ENCODE results near the gene CREBBP. TPM values are rescaled to one million over a fixed set of nuclear protein-coding genes. Genes with fewer than 3 reads are reported as not detected.

Gene CREBBP
- total and polyA plus RNA-seq, 9 of the 15 experiments (the other 6 are each of a cell fraction or from before 2014, with no cell fraction given) = 0.70 to 24.8 (median 5.6) TPM

DNA sequence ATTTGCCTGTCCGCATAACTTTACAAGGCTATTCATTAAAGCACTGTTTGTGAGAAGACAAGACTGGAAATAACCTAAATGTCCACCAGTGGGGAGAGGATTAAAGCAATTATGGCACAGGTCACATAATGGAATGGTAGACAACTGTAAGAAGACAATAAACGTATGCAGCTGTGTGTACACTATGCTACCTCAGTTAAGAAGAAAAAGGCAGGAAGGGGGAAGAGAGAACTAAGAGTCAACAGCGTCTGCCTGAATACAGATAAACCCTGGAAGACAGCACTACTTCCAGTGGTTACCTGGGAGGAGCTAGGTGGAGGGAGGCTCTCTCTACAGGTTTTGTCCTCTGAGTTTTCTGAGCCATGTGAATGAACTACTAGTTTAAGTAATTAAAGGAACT lies 15.3 kb downstream of the CREBBP start (continued):
- TF ChIP-seq, protein P1, sequence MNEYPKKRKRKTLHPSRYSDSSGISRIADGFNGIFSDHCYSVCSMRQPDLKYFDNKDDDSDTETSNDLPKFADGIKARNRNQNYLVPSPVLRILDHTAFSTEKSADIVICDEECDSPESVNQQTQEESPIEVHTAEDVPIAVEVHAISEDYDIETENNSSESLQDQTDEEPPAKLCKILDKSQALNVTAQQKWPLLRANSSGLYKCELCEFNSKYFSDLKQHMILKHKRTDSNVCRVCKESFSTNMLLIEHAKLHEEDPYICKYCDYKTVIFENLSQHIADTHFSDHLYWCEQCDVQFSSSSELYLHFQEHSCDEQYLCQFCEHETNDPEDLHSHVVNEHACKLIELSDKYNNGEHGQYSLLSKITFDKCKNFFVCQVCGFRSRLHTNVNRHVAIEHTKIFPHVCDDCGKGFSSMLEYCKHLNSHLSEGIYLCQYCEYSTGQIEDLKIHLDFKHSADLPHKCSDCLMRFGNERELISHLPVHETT (CRISPR knock-in tag; conservative IDR thresholded peaks at IDR 0.05 in 1 of 2, IDR thresholded peaks at IDR 0.05 in 1 of 2) = no peak
- TF ChIP-seq POLR2B (IDR thresholded peaks at IDR 0.05; ENCODE audit: low read depth, partially characterized antibody) (no peak), ZNF24 (IDR thresholded peaks at IDR 0.05) (no peak), RB1 (IDR thresholded peaks at IDR 0.05; ENCODE audit: low read depth) (no peak), NR4A1 (CRISPR knock-in tag; IDR thresholded peaks at IDR 0.05) (no peak), NR4A1 (tag; IDR thresholded peaks at IDR 0.05) (no peak), KDM4B (IDR thresholded peaks at IDR 0.05; ENCODE audit: borderline replicate concordance in 2 of 2, low read depth in 1 of 2) (no peak), FOXA3 (CRISPR knock-in tag; conservative IDR thresholded peaks at IDR 0.05 in 1 of 2, IDR thresholded peaks at IDR 0.05 in 1 of 2) (peak in 1 of 2 experiments; percentile 50; a peak in 2 of 4 replicates), ZNF79 (CRISPR knock-in tag; IDR thresholded peaks at IDR 0.05; ENCODE audit: low read depth) (no peak), SPI1 (IDR thresholded peaks at IDR 0.05; ENCODE audit: borderline replicate concordance, low read depth, low read length) (no peak), ZNF551 (CRISPR knock-in tag; IDR thresholded peaks at IDR 0.05) (no peak), ZNF695 (CRISPR knock-in tag; IDR thresholded peaks at IDR 0.05) (no peak), DPF2 (IDR thresholded peaks at IDR 0.05) (peak; percentile 28; the same call in 1 of the 2 replicates), ZEB2 (IDR thresholded peaks at IDR 0.05) (0 out of 2 replicates have a peak, but pooled peaks have one; percentile 16), SMARCA4 (IDR thresholded peaks at IDR 0.05) (no peak)
- TF ChIP-seq, protein P2, sequence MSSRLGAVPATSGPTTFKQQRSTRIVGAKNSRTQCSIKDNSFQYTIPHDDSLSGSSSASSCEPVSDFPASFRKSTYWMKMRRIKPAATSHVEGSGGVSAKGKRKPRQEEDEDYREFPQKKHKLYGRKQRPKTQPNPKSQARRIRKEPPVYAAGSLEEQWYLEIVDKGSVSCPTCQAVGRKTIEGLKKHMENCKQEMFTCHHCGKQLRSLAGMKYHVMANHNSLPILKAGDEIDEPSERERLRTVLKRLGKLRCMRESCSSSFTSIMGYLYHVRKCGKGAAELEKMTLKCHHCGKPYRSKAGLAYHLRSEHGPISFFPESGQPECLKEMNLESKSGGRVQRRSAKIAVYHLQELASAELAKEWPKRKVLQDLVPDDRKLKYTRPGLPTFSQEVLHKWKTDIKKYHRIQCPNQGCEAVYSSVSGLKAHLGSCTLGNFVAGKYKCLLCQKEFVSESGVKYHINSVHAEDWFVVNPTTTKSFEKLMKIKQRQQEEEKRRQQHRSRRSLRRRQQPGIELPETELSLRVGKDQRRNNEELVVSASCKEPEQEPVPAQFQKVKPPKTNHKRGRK (tag; IDR thresholded peaks at IDR 0.05) = no peak
- TF ChIP-seq, protein P3, sequence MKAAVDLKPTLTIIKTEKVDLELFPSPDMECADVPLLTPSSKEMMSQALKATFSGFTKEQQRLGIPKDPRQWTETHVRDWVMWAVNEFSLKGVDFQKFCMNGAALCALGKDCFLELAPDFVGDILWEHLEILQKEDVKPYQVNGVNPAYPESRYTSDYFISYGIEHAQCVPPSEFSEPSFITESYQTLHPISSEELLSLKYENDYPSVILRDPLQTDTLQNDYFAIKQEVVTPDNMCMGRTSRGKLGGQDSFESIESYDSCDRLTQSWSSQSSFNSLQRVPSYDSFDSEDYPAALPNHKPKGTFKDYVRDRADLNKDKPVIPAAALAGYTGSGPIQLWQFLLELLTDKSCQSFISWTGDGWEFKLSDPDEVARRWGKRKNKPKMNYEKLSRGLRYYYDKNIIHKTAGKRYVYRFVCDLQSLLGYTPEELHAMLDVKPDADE (conservative IDR thresholded peaks at IDR 0.05; ENCODE audit: control insufficient read depth, low read depth, low read length) = no peak
- TF ChIP-seq, protein P4, sequence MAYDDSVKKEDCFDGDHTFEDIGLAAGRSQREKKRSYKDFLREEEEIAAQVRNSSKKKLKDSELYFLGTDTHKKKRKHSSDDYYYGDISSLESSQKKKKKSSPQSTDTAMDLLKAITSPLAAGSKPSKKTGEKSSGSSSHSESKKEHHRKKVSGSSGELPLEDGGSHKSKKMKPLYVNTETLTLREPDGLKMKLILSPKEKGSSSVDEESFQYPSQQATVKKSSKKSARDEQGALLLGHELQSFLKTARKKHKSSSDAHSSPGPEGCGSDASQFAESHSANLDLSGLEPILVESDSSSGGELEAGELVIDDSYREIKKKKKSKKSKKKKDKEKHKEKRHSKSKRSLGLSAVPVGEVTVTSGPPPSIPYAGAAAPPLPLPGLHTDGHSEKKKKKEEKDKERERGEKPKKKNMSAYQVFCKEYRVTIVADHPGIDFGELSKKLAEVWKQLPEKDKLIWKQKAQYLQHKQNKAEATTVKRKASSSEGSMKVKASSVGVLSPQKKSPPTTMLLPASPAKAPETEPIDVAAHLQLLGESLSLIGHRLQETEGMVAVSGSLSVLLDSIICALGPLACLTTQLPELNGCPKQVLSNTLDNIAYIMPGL (CRISPR knock-in tag; IDR thresholded peaks at IDR 0.05) = no peak
- TF ChIP-seq, protein P5, sequence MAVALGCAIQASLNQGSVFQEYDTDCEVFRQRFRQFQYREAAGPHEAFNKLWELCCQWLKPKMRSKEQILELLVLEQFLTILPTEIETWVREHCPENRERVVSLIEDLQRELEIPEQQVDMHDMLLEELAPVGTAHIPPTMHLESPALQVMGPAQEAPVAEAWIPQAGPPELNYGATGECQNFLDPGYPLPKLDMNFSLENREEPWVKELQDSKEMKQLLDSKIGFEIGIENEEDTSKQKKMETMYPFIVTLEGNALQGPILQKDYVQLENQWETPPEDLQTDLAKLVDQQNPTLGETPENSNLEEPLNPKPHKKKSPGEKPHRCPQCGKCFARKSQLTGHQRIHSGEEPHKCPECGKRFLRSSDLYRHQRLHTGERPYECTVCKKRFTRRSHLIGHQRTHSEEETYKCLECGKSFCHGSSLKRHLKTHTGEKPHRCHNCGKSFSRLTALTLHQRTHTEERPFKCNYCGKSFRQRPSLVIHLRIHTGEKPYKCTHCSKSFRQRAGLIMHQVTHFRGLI (CRISPR knock-in tag; IDR thresholded peaks at IDR 0.05) = no peak
- TF ChIP-seq, protein P6, sequence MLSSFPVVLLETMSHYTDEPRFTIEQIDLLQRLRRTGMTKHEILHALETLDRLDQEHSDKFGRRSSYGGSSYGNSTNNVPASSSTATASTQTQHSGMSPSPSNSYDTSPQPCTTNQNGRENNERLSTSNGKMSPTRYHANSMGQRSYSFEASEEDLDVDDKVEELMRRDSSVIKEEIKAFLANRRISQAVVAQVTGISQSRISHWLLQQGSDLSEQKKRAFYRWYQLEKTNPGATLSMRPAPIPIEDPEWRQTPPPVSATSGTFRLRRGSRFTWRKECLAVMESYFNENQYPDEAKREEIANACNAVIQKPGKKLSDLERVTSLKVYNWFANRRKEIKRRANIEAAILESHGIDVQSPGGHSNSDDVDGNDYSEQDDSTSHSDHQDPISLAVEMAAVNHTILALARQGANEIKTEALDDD (IDR thresholded peaks at IDR 0.05) = peak; percentile 54; the same call in 1 of the 2 replicates

Data from K562 (cell line).